AG04449 (cell line): ENCODE results near the gene ANKRD34B.

Source experiments
- CTCF ChIA-PET: fragments of 350-600 bp; formaldehyde crosslinking; extraction: SDS; loops from one replicate; lab custom pipeline; 2021; ENCODE audit warnings: antibody characterized with exemption; lab: Yijun Ruan, JAX
- POLR2A ChIA-PET: fragments of 400-600, 350-600 bp; formaldehyde crosslinking; extraction: SDS; loops from one replicate; lab custom pipeline; 2020; ENCODE audit warnings: antibody characterized with exemption, inconsistent platforms; lab: Yijun Ruan, JAX
- DNase-seq: peaks from one replicate; pipeline ENCODE4 v3.0.0-alpha.2; 2010; ENCODE audit warnings: low read depth, low spot score
- H3K4me3 ChIP-seq: 2 replicates; pipeline ENCODE4 v1.5.1; 2011; ENCODE audit warnings: low read depth, mild to moderate bottlenecking, control low read depth, low read length
- CTCF ChIP-seq: IDR thresholded peaks from one replicate; pipeline ENCODE4 v1.5.1; 2011; ENCODE audit warnings: mild to moderate bottlenecking, moderate library complexity, low read length, control low read depth, inconsistent platforms; ENCODE audit not compliant: insufficient read depth; ENCODE audit errors: missing control alignments

Gene ANKRD34B

GRCh38 chr5:80607832-80608231 lies 37.8 kb upstream of the ANKRD34B start:
- POLR2A ChIA-PET: no interaction called here
- DNase-seq: no peak
- no peak for TF ChIP-seq CTCF
- CTCF ChIA-PET: no interaction called here
- H3K4me3 ChIP-seq: no peak overlapping the region

GRCh38 chr5:80607343-80607742 lies 37.3 kb upstream of the ANKRD34B start:
- ChIA-PET CTCF (no interaction called here), POLR2A (no interaction called here)
- DNase-seq: no peak
- TF ChIP-seq CTCF: no peak
- H3K4me3 ChIP-seq: no peak overlapping the region

DNA sequence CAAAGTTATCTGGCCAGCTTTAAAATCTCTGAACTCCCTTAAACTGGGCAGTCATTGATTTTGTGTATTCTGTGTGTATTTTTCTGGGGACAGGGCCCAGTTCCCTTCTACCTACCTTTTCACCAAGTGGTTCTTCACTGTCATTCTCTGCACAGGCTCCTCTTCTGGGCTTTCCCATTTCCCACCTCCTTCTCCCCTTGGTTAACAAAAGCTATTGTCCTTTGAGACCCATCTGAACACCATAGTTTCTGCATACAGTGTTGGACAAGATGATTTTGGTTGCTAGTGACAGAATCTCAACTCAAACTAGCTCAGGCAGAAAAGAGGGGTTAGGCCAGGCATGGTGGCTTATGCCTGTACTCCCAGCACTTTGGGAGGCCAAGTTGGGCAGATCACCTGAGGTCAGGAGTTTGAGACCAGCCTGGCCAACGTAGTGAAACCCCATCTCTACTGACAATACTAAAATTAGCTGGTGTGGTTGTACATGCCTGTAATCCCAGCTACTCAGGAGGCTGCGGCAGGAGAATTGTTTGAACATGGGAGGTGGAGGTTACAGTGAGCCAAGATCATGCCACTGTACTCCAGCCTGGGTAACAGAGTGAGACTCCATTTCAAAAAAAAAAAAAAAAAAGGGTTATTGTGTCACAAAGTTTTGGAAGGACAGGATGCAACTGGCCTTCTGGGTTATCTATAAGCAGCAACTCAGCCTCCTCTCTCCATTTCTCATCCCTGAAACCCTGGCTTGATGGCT lies 31.0 kb upstream of the ANKRD34B start:
- no peak for TF ChIP-seq CTCF
- no peak for DNase-seq
- H3K4me3 ChIP-seq: no peak overlapping the region
- ChIA-PET CTCF (no interaction called here), POLR2A (no interaction called here)

DNA sequence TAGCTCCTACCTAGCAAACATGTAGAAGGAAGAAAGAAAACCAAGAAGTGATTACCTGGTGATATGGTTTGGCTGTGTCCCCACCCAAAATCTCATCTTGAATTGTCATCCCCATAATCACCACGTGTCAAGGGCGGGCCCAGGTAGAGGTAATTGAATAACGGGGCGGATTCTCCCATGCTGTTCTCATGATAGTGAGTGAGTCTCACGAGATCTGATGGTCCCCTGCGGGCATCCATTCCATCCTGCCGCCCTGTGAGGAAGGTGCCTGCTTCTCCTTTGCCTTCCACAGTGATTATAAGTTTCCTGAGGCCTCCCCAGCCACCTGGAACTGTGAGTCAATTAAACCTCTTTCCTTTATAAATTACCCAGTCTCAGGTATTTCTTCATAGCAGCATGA lies 27.4 kb upstream of the ANKRD34B start:
- TF ChIP-seq CTCF: no peak
- no peak overlapping the region for H3K4me3 ChIP-seq
- ChIA-PET POLR2A (no interaction called here), CTCF (no interaction called here)
- DNase-seq: no peak

GRCh38 chr5:80594810-80595209 lies 24.7 kb upstream of the ANKRD34B start:
- no peak for TF ChIP-seq CTCF
- CTCF ChIA-PET: interaction anchor here (0.5 kb wide), 1 partner anchor 359 kb away, joined by 3 read pairs; no protein-coding TSS in a partner anchor
- no peak for DNase-seq
- H3K4me3 ChIP-seq: no peak overlapping the region
- POLR2A ChIA-PET: no interaction called here

- POLR2A ChIA-PET: no interaction called here
- no peak overlapping the region for H3K4me3 ChIP-seq
- no peak for DNase-seq
- TF ChIP-seq CTCF: no peak
- CTCF ChIA-PET: no interaction called here
Observed at GRCh38 chr5:80592761-80593160, 22.7 kb upstream of the ANKRD34B start.
